ENCODE measurements around the gene GNAI3. TPM values are rescaled to one million over a fixed set of nuclear protein-coding genes. Genes with fewer than 3 reads are reported as not detected.

GNAI3 gene
- total RNA-seq, 2 experiments from 2014 or later, result 5.1 to 5.4 TPM

DNA sequence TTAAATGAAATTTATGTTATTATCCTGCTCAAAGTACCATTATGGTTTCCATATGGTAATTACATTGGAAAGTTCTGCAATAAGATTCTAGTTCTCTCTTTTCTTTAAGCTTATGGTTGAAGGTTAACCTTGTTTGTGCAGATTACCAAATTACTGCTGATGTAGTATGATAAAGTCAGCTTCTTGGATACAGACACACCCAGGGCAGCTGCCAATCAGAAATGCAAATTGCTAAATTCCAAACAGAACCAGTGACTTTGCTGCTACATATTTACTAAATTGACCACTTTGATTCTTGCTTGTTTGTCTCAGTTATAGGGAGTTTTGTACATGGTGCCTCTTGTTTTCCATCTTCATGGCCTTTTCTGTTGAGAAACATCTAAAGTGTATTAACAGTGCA, 44.5 kb downstream of the GNAI3 start:
- H3K36me3 Mint-ChIP-seq (ENCODE audit: low read depth), result peaks cover 80% of the 10 kb centered on the region
- POLR2A ChIA-PET, result no interaction called here

DNA sequence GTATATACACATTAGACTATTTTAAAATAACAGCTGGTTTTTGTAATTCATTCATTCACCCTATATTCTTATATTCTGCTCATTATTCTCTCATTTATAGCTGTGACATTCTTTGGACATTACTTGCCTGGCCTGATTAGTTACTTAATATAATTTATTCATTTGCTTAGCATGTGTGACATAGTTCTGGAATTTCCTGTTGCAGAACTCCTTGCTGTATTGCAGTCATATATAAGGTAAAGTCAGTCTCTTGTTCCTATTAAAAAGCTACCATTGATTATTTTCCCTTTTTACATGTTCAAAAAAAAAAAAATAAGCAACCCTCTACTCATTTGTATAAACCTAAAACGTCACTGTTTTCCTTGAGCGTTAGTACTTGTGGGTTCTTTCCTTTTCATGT, 47.1 kb downstream of the GNAI3 start:
- peaks cover 63% of the 10 kb centered on the region for H3K36me3 Mint-ChIP-seq (ENCODE audit: low read depth)
- no peak overlapping the region for H3K4me3 Mint-ChIP-seq
- no peaks in the 10 kb centered on the region for H3K27me3 ChIP-seq (ENCODE audit: control insufficient read depth in 1 of 2, insufficient read depth in 2 of 2, low read length in 2 of 2)
- no peak overlapping the region for H3K4me3 ChIP-seq (ENCODE audit: low read length)
- TF ChIP-seq, protein P1, sequence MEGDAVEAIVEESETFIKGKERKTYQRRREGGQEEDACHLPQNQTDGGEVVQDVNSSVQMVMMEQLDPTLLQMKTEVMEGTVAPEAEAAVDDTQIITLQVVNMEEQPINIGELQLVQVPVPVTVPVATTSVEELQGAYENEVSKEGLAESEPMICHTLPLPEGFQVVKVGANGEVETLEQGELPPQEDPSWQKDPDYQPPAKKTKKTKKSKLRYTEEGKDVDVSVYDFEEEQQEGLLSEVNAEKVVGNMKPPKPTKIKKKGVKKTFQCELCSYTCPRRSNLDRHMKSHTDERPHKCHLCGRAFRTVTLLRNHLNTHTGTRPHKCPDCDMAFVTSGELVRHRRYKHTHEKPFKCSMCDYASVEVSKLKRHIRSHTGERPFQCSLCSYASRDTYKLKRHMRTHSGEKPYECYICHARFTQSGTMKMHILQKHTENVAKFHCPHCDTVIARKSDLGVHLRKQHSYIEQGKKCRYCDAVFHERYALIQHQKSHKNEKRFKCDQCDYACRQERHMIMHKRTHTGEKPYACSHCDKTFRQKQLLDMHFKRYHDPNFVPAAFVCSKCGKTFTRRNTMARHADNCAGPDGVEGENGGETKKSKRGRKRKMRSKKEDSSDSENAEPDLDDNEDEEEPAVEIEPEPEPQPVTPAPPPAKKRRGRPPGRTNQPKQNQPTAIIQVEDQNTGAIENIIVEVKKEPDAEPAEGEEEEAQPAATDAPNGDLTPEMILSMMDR (IDR thresholded peaks at IDR 0.05), result no peak
- no peak for ATAC-seq (ENCODE audit: poor library complexity)
- no peaks in the 10 kb centered on the region for H3K9me3 ChIP-seq (ENCODE audit: control insufficient read depth in 1 of 2, insufficient read depth in 1 of 2, low read length in 2 of 2)
- H3K27ac Mint-ChIP-seq, result no peak overlapping the region
- no peaks in the 10 kb centered on the region for H3K9me3 Mint-ChIP-seq
- H3K36me3 ChIP-seq (ENCODE audit: insufficient read depth, low read length), result peaks cover 36% of the 10 kb centered on the region
- H3K27me3 Mint-ChIP-seq, result no peaks in the 10 kb centered on the region
- POLR2A ChIA-PET, result no interaction called here
- no peak overlapping the region for H3K27ac ChIP-seq (ENCODE audit: low read depth in 1 of 2, low read length in 2 of 2)
- H3K4me1 ChIP-seq (ENCODE audit: insufficient read depth, low read length), result no peaks in the 10 kb centered on the region
- no peak for DNase-seq
- CTCF ChIA-PET, result interaction anchor here (1.6 to 2.3 kb wide), 2 partner anchors 20 to 45 kb away, joined by 4 to 6 read pairs; no protein-coding TSS in a partner anchor
- intact Hi-C loops (cut with DNase I, micrococcal nuclease), result no loop called here
- H3K4me1 Mint-ChIP-seq (ENCODE audit: low read depth), result no peaks in the 10 kb centered on the region

More for the DNA sequence above, 44.5 kb downstream of the GNAI3 start:
- Histone ChIP-seq H3K36me3 (ENCODE audit: insufficient read depth, low read length) (peaks cover 53% of the 10 kb centered on the region), H3K27me3 (ENCODE audit: control insufficient read depth in 1 of 2, insufficient read depth in 2 of 2, low read length in 2 of 2) (no peaks in the 10 kb centered on the region), H3K4me3 (ENCODE audit: low read length) (no peak overlapping the region), H3K4me1 (ENCODE audit: insufficient read depth, low read length) (no peaks in the 10 kb centered on the region), H3K9me3 (ENCODE audit: control insufficient read depth in 1 of 2, insufficient read depth in 1 of 2, low read length in 2 of 2) (no peaks in the 10 kb centered on the region), H3K27ac (ENCODE audit: low read depth in 1 of 2, low read length in 2 of 2) (no peak overlapping the region)
- Mint-ChIP-seq H3K9me3 (no peaks in the 10 kb centered on the region), H3K4me1 (ENCODE audit: low read depth) (no peaks in the 10 kb centered on the region), H3K27ac (no peak overlapping the region), H3K4me3 (no peak overlapping the region), H3K27me3 (no peaks in the 10 kb centered on the region)
- CTCF ChIA-PET, result interaction anchor here (0.6 to 0.9 kb wide), 2 partner anchors 16 to 47 kb away, joined by 3 to 5 read pairs; no protein-coding TSS in a partner anchor
- DNase-seq (no peak), ATAC-seq (ENCODE audit: poor library complexity) (no peak)
- TF ChIP-seq, protein P1 (IDR thresholded peaks at IDR 0.05), result no peak
- intact Hi-C loops (cut with DNase I, micrococcal nuclease), result loop anchor here in 1 of 2 experiments (5.0 kb wide), 1 partner anchor 39 kb away; no protein-coding TSS in a partner anchor

DNA sequence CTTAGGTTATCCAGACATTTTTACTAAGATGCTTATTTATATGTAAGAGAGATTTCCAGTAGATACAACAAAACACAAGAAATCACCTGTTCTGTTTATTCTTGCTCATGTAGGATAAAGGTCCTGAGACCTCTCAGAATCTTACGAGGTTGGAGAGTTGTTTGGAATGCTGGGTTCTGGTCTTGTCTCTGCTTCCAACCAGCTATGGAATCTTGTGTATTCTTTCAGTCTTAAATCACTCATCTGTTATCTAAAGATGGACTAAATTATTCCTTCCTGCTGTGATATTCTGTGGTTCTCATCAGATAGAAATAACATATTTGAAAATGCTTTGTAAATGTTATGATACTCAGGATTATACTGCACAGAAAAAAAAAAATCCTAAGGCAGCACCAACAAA, 49.7 kb downstream of the GNAI3 start:
- Mint-ChIP-seq H3K27me3 (no peaks in the 10 kb centered on the region), H3K36me3 (ENCODE audit: low read depth) (peaks cover 37% of the 10 kb centered on the region), H3K9me3 (no peaks in the 10 kb centered on the region), H3K4me1 (ENCODE audit: low read depth) (peaks cover 13% of the 10 kb centered on the region), H3K4me3 (no peak overlapping the region), H3K27ac (no peak overlapping the region)
- CTCF ChIA-PET, result interaction anchor here (0.8 to 2.5 kb wide), 4 partner anchors 11 to 52 kb away, joined by 3 to 7 read pairs (median 4); no protein-coding TSS in a partner anchor
- intact Hi-C loops (cut with DNase I, micrococcal nuclease), result no loop called here
- peaks cover 2% of the 10 kb centered on the region for H3K4me1 ChIP-seq (ENCODE audit: insufficient read depth, low read length)
- POLR2A ChIA-PET, result interaction anchor here (1.7 kb wide), 1 partner anchor 50 kb away, joined by 4 read pairs; the partner anchor contains the start of gene GNAI3
- H3K27me3 ChIP-seq (ENCODE audit: control insufficient read depth in 1 of 2, insufficient read depth in 2 of 2, low read length in 2 of 2), result no peaks in the 10 kb centered on the region
- H3K4me3 ChIP-seq (ENCODE audit: low read length), result no peak overlapping the region
- TF ChIP-seq, protein P1 (IDR thresholded peaks at IDR 0.05), result no peak
- DNase-seq (no peak), ATAC-seq (ENCODE audit: poor library complexity) (no peak)
- no peaks in the 10 kb centered on the region for H3K9me3 ChIP-seq (ENCODE audit: control insufficient read depth in 1 of 2, insufficient read depth in 1 of 2, low read length in 2 of 2)
- no peak overlapping the region for H3K27ac ChIP-seq (ENCODE audit: low read depth in 1 of 2, low read length in 2 of 2)
- peaks cover 14% of the 10 kb centered on the region for H3K36me3 ChIP-seq (ENCODE audit: insufficient read depth, low read length)
